Activated gamma-delta T cell treated with anti-CD3 and anti-CD28 coated beads, Interleukin-2, amount 50 U/mL, for 16 hours (primary cell): ENCODE measurements around the gene NXT2.
"Not testable (repeated sequence)": the region's sequence is repeated elsewhere in the genome, so short reads cannot be mapped to it uniquely, and the experiment has no call there.

Experiments
- DNase-seq: peaks from one replicate; pipeline ENCODE4 v3.0.0-alpha.2; 2020; ENCODE audit warnings: low read depth

The NXT2 gene

GRCh38 chrX:109536439-109537323, at the start of gene NXT2:
Gene NXT2 (plus strand): TSS chrX:109536844. CDS start chrX:109537007, 163 bp downstream.
- DNase-seq, result peak; percentile 74

GRCh38 chrX:109487640-109488039, 49.0 kb upstream of the NXT2 start:
- DNase-seq, result no peak

DNA sequence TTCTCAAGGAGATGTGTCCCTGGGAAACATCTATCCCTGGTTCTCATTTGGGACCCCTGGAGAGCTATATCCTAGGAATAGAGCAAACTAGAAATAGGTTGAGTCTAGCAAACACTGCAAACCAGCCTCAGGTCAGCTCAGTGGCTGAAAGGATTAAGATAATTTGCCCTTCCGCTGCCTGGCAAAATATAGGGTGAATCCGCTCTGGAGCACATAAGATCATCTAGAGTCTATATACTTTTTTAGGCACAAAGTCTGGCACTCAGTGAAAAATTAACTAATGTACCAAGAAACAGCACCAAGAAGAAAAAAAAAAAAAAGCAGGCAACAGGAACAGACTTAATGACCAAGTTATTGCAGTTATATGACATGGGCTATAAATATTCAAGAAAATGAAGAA, 47.5 kb upstream of the NXT2 start:
- DNase-seq, result no peak

GRCh38 chrX:109498434-109498833, 38.2 kb upstream of the NXT2 start:
- no peak for DNase-seq

- no peak for DNase-seq
These were observed 35.5 kb upstream of the NXT2 start for GRCh38 chrX:109501176-109501575.

DNA sequence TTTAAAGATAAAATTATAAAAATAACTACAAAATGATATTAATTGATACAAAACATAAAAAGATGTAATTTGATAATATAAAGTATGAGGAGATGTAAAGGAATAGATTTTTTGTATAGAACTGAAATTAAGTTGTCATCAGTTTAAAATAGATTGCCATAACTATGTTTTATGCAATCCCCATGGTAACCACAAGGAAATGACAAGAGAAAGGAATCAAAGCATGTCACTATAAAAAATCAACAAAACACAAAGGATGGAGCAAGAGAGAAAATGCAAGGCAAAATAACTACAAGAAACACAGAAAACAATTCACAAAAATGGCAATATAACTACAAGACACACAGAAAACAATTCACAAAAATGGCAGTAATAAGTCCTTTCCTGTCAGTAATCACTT, 27.7 kb upstream of the NXT2 start:
- DNase-seq, result no peak

GRCh38 chrX:109511113-109511512, 25.5 kb upstream of the NXT2 start:
- no peak for DNase-seq

GRCh38 chrX:109519001-109519400, 17.6 kb upstream of the NXT2 start:
- no peak for DNase-seq

DNA sequence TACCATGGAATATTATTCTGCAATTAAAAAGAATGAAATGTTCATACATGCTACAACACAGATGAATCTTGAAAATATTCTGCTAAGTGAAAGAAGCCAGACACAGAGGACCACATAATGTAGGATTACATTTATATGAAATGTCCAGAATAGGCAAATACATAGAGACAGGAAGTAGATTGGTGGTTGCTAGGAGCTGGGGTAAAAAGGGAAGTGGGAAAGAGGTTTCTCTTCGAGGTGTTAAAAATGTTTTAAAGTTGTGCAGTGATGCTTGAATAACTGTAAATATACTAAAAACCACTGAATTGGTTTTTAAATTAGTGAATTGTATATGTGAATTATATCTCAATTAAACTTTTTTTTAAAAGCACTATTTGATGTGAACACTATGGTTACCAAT, 3.6 kb upstream of the NXT2 start:
- no peak for DNase-seq

- DNase-seq, result no peak
These were observed 3.0 kb upstream of the NXT2 start for GRCh38 chrX:109533631-109534030.

DNA sequence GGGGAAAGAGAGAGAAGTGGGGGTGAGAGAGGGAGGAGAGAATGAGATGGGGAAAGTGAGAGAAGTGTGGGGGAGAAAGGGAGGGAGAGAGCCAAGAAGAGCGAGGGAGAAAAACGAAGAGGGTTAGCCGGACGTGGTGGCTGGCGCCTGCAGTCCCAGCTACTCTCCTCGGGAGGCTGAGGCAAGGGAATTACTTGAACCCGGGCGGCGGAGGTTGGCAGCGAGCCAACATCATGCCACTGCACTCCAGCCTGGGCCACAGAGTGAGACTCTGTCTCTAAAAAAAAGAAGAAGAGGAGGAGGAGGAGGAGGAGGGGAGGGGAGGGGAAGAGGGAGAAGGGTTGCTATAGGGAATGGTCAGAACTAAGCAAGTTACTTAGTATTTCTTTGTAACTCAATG, 1.7 kb upstream of the NXT2 start:
- no peak for DNase-seq

DNA sequence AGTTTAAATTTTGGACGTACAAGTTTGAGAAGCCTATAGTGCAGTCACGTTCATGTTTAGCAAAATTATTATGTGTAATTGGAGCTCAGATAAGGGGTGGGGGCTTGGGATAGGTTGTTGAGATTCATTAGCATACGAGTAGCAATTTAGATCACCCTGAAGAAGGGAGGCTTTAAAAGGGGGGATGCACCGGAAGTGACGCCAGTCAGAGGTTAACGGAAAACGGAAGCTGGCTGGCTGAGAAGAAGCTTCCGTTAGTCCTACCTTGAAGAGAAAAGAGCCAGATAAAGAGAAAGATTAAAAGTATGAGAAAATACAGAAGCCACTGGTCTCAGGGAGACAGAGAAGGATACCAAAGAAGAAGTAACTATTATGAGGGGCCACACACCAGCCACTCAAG, 1.1 kb upstream of the NXT2 start:
- DNase-seq, result no peak

DNA sequence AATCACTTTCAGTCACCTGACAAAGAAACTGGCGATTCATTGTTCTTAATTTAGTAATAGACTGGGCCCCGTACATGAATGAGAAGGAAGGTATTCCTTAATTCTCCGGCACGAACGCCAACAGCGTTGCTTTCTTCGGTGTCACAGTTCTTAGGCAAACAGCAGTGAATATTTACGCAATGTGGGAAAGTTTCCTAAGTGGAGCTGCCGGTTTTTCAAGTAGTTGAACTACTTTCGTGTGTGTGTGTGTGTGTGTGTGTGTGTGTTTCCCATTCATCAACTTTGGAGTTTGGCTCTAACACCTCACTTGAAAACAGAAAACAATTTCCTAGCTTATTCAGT, 651 bp downstream of the NXT2 start:
- DNase-seq, result no peak

DNA sequence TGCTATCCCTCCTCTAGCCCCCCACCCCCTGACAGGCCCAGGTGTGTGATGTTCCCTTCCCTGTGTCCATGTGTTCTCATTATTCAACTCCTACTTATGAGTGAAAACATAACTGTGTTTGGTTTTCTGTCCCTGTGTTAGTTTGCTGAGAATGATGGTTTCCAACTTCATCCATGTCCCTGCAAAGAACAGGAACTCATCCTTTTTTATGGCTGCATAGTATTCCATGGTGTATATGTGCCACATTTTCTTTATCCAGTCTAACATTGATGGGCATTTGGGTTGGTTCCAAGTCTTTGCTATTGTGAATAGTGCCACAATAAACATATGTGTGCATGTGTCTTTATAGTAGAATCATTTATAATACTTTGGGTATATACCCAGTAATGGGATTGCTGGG, 2.4 kb downstream of the NXT2 start:
- not testable (repeated sequence) for DNase-seq

GRCh38 chrX:109553862-109554261, 17.2 kb downstream of the NXT2 start:
- no peak for DNase-seq

DNA sequence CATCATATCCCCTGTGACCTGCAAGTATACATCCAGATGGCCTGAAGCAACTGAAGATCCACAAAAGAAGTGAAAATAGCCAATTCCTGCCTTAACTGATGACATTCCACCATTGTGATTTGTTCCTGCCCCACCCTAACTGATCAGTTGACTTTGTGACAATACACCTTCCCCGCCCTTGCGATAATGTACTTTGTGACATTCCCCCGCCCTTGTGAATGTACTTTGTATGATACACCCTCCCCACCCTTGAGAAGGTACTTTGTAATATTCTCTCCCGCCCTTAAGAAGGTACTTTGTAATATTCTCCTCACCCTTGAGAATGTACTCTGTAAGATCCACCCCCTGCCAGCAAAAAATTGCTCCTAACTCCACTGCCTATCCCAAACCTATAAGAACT, 39.4 kb downstream of the NXT2 start:
- DNase-seq, result not testable (repeated sequence)

DNA sequence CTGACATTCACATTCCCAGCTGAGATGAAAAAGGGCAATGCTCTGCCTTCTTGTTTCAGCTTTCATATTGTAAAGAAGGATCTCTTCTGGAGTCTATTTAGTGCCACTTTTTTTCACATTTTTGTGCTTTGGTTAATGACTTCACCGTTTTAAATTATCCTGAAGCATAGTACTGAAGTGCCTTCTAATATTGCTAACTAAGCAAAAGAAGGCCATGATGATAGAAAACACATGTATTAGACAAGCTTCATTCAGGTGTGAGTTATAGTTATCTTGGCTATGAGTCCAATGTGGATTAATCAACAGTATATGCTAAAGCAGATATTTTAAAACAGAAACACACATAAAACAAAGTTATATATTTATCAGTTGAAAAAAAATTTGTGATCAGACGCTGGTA, 40.4 kb downstream of the NXT2 start:
- no peak for DNase-seq

DNA sequence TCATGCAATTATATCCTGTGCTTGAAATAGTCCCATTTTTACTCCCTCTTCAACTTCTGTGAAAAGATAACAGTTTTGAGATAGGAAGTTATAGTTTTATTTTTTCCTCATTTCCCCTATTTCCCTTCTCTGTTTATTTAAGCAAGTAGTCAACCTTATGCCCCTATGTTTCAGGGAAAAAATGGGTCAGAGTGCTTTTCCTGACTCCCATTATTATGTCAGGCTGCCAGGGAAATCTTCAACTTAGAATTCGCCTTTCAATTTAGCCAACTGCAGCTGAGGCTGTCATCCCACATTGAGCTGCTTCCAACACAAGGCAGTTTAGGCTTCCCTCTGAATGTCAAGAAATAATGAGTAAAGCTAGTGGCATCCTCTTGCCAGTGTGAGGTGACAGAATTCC, 42.3 kb downstream of the NXT2 start:
- DNase-seq, result no peak

DNA sequence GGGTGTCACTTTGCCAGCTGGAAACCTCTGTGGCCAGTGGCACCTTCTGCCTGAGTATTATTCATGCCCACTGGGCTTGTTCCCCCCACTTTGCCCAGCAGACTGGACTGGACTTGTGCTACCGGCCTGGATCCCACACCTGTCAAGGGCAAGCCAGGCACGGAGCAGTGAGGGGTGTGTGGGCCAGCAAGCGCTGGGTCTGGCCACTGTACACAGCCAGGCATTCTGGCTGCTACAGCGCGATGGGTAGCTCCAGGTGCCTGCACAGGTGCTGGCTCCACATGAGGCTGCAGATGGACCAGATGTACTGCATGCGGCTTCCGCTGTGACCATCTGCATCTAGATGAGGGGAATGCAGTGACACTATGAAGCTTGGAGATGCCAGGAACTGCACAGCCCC, 48.8 kb downstream of the NXT2 start:
- DNase-seq, result no peak

- DNase-seq, result no peak
These were observed 53.5 kb downstream of the NXT2 start for GRCh38 chrX:109590176-109590575.
